ENCODE measurements around the gene ATRNL1. TPM values are rescaled to one million over a fixed set of nuclear protein-coding genes. Genes with fewer than 3 reads are reported as not detected.

The ATRNL1 gene
- total and polyA plus RNA-seq, 2 experiments from 2014 or later: 4.8 to 29.7 TPM

DNA sequence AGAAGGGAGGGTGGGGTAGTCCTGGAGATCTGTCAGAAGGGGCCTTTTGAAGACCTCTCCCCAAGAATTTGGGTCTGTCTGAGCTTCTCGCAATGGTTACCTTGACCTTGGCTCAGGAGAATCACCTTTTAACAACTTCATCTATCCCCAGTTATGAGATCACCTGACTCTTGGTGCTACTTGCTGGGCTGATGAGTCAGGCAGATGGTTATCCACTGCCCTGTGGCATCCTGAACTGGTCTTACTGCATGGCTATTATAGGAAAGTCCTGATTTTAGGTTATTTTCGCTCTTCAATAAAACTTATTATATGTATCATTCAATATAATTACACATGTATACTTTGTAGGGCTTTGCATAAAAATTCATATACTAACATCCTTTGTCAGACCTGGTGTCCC lies 905.1 kb downstream of the ATRNL1 start:
- no peak overlapping the region for H2AFZ ChIP-seq

More for the DNA sequence above, 905.1 kb downstream of the ATRNL1 start:
- Mint-ChIP-seq H3K36me3 (ENCODE audit: low read depth) (peaks cover 17% of the 10 kb centered on the region; the same call in 2 of the 3 replicates), H3K27me3 (ENCODE audit: insufficient read depth, low read depth, poor library complexity) (peaks cover 52% of the 10 kb centered on the region), H3K4me3 (no peak overlapping the region), H3K9me3 (peaks cover 35% of the 10 kb centered on the region), H3K4me1 (peaks cover 25% of the 10 kb centered on the region), H3K27ac (no peak overlapping the region)
- no peak overlapping the region for H3K27ac ChIP-seq (ENCODE audit: low read depth)
- no peak for ATAC-seq
- H3K9me2 ChIP-seq (ENCODE audit: insufficient read depth): 0 out of 2 replicates have a peak, but pooled peaks cover 16% of the 10 kb centered on the region
- peaks cover 11% of the 10 kb centered on the region; the same call in 1 of the 2 replicates for H3K36me3 ChIP-seq (ENCODE audit: insufficient read depth)
- peaks cover 46% of the 10 kb centered on the region for H3K27me3 ChIP-seq (ENCODE audit: insufficient read depth)
- H3K4me3 ChIP-seq: no peak overlapping the region
- no peak overlapping the region for H3K4me2 ChIP-seq
- no peaks in the 10 kb centered on the region for H3F3A ChIP-seq (replicated peaks; ENCODE audit: low read depth)
- DNase-seq (ENCODE audit: low spot score): no peak
- peaks cover 11% of the 10 kb centered on the region; the same call in 1 of the 2 replicates for H3K4me1 ChIP-seq (ENCODE audit: insufficient read depth)
- no peak for TF ChIP-seq ZNF114 (CRISPR knock-in tag; IDR thresholded peaks at IDR 0.05)
- no peak for TF ChIP-seq STAT1 (IDR thresholded peaks at IDR 0.05; ENCODE audit: unreplicated experiment)
- no peak for TF ChIP-seq EZH2phosphoT487 (IDR thresholded peaks at IDR 0.05; ENCODE audit: unreplicated experiment)
- TF ChIP-seq, protein P1, sequence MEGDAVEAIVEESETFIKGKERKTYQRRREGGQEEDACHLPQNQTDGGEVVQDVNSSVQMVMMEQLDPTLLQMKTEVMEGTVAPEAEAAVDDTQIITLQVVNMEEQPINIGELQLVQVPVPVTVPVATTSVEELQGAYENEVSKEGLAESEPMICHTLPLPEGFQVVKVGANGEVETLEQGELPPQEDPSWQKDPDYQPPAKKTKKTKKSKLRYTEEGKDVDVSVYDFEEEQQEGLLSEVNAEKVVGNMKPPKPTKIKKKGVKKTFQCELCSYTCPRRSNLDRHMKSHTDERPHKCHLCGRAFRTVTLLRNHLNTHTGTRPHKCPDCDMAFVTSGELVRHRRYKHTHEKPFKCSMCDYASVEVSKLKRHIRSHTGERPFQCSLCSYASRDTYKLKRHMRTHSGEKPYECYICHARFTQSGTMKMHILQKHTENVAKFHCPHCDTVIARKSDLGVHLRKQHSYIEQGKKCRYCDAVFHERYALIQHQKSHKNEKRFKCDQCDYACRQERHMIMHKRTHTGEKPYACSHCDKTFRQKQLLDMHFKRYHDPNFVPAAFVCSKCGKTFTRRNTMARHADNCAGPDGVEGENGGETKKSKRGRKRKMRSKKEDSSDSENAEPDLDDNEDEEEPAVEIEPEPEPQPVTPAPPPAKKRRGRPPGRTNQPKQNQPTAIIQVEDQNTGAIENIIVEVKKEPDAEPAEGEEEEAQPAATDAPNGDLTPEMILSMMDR (conservative IDR thresholded peaks at IDR 0.05; ENCODE audit: low read depth in 2 of 2): no peak
- TF ChIP-seq NANOG (IDR thresholded peaks at IDR 0.05; ENCODE audit: borderline replicate concordance): no peak
- TF ChIP-seq EZH2 (IDR thresholded peaks at IDR 0.05; ENCODE audit: low read depth, unreplicated experiment): no peak
- TF ChIP-seq POLR2AphosphoS5 (IDR thresholded peaks at IDR 0.05; ENCODE audit: low read depth): no peak
- no peaks in the 10 kb centered on the region for H3K79me2 ChIP-seq (replicated peaks; ENCODE audit: insufficient read depth)
- no peaks in the 10 kb centered on the region for H4K20me1 ChIP-seq (replicated peaks; ENCODE audit: insufficient read depth)

Other genes with a start within 250 kb of the ATRNL1 start
- 32.7 and 34.5 TPM in 2 replicates for gene TRUB1, start 155.2 kb upstream of the ATRNL1 start, total RNA-seq (2014; rRNA removed; shearing (Covaris generic))
- 15.0 and 15.5 TPM in 2 replicates for gene TRUB1, start 155.2 kb upstream of the ATRNL1 start, polyA plus RNA-seq (2016; fragmentation: Nextera tagmentation; extraction: Ambion mirVana)

All from GM23338 (cell line).